Hypothalamus (tissue), 51 donors: ENCODE data around the gene NDUFS6.
"Not testable (repeated sequence)": the region's sequence is repeated elsewhere in the genome, so short reads cannot be mapped to it uniquely, and the experiment has no call there.

ENCODE experiments used
- DNase-seq, 51 donors: peaks; one replicate each; lab custom pipeline; 2025; lab: John Stamatoyannopoulos, UW

Gene NDUFS6

GRCh38 chr5:1796371-1797102 lies 4.7 kb upstream of the NDUFS6 start:
- no peak for DNase-seq

- DNase-seq, result no peak
Observed at GRCh38 chr5:1797103-1797800, 4.0 kb upstream of the NDUFS6 start.

- no peak for DNase-seq
Observed at GRCh38 chr5:1797855-1798254, 3.4 kb upstream of the NDUFS6 start.

- DNase-seq, result not testable (repeated sequence)
Observed at GRCh38 chr5:1798589-1798988, 2.6 kb upstream of the NDUFS6 start.

GRCh38 chr5:1799110-1799601 lies 2.1 kb upstream of the NDUFS6 start:
- peak in 4 of 51 donors; percentile 30 to 52 (median 48) for DNase-seq

GRCh38 chr5:1799602-1800471 lies 1.4 kb upstream of the NDUFS6 start, which contains the start of gene MRPL36:
MRPL36 (minus strand) TSS chr5:1799837; CDS start chr5:1798935, 902 bp downstream.
- DNase-seq, result peak; percentile 48 to 94 (median 86)

- DNase-seq, result peak in 26 of 51 donors; percentile 8 to 91 (median 33)
Observed at GRCh38 chr5:1800472-1801221, 560 bp upstream of the NDUFS6 start.

GRCh38 chr5:1801967-1802295 lies 724 bp downstream of the NDUFS6 start:
- DNase-seq, result no peak

GRCh38 chr5:1803192-1803591 lies 2.0 kb downstream of the NDUFS6 start:
- DNase-seq, result no peak

- no peak for DNase-seq
Observed at GRCh38 chr5:1804001-1804690, 2.9 kb downstream of the NDUFS6 start.

GRCh38 chr5:1805326-1805725 lies 4.1 kb downstream of the NDUFS6 start:
- DNase-seq, result no peak

- DNase-seq, result no peak
Observed at GRCh38 chr5:1805736-1806135, 4.5 kb downstream of the NDUFS6 start.

GRCh38 chr5:1806199-1806598 lies 5.0 kb downstream of the NDUFS6 start:
- no peak for DNase-seq

GRCh38 chr5:1806974-1807373 lies 5.8 kb downstream of the NDUFS6 start:
- no peak for DNase-seq

- DNase-seq, result no peak
Observed at GRCh38 chr5:1807451-1808185, 6.4 kb downstream of the NDUFS6 start.

- peak in 1 of 51 donors; percentile 10 for DNase-seq
Observed at GRCh38 chr5:1808439-1808838, 7.2 kb downstream of the NDUFS6 start.

GRCh38 chr5:1809416-1810035 lies 8.3 kb downstream of the NDUFS6 start:
- DNase-seq, result no peak

- DNase-seq, result no peak
Observed at GRCh38 chr5:1810581-1811101, 9.4 kb downstream of the NDUFS6 start.
